GM13976 (cell line): ENCODE results near the gene ETS1.

Source experiments
- DNase-seq: peaks from one replicate; pipeline ENCODE4 v3.0.0; 2012; ENCODE audit warnings: low spot score
- CTCF ChIP-seq: IDR thresholded peaks from 2 replicates; pipeline ENCODE4 v1.5.1; 2012; ENCODE audit warnings: borderline replicate concordance, mild to moderate bottlenecking; ENCODE audit not compliant: insufficient read depth; ENCODE audit errors: extremely low read depth, missing control alignments, control extremely low read depth
- in situ Hi-C: fragments of 300-500 bp; cut with MboI; formaldehyde crosslinking; loops from one replicate; pipeline ENCODE4 v1.12.0; 2022; ENCODE audit warnings: low sequenced_read_pairs, mixed read lengths, inconsistent platforms; ENCODE audit not compliant: unreplicated experiment

Gene ETS1

GRCh38 chr11:128424271-128424711 lies 163.1 kb downstream of the ETS1 start:
- in situ Hi-C loops = no loop called here
- no peak for TF ChIP-seq CTCF
- DNase-seq = no peak

- no peak for DNase-seq
- no peak for TF ChIP-seq CTCF
- in situ Hi-C loops = no loop called here
These were observed 164.6 kb downstream of the ETS1 start for GRCh38 chr11:128422576-128423370.

DNA sequence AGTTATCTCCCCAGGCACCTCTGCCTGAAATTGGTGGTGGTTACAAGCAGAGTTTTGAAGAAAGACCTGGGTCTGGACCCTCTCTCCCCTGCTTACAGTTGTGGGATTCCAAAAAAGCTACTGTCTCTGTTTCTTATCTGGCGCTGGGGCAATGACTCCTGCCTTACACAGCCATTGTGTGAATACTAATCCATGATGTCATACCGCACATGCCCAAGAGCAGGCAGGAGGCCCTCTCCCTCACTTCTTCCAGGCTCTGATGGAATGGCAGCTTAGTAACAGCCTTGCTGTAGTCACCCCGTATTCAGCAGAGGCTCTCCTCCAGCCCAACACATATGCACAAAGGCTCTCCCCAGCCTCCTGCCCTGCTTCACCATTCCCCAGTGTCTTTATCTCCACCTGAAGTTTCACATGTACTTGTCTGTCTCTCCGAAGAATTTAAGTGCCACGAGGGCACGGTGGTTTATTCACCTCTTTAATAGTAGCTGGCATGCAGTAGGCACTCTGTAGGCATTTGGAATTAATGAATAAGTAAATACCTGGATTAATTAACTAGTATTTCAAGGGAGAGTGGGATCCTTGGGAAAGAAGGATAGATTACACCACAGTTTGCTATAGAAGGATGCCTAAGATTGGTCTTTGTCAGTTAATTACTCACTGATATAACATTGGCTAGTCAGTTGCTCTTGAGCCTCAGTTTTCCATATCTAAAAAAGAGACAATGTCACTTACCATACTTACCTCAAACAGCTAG lies 165.6 kb downstream of the ETS1 start:
- DNase-seq = no peak
- in situ Hi-C loops = no loop called here
- no peak for TF ChIP-seq CTCF

GRCh38 chr11:128420951-128421350 lies 166.4 kb downstream of the ETS1 start:
- in situ Hi-C loops = no loop called here
- DNase-seq = no peak
- no peak for TF ChIP-seq CTCF

DNA sequence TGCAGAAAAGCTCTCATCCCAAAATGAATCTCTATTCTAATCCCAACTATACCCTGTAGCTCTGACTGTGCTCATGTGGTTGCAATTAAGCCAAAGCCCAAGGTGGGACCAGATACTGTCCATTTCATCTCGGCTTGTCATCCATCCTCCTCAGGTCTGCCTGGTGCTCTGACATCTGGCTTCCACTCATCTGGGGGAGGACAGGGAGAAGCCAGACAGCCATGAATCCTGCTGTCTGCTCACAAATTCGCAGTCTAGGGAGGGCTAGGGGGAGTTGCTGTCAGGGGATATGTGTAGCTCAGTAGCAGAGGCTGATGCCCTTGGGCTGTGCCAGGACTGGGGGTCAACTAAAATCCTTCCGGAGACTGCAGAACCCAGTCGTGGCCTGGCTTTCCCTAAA lies 167.1 kb downstream of the ETS1 start:
- no peak for DNase-seq
- in situ Hi-C loops = no loop called here

More for the DNA sequence above, 167.1 kb downstream of the ETS1 start:
- no peak for TF ChIP-seq CTCF
